Ovary (tissue), 10 donors: Measurements from ENCODE around the gene AQP7. TPM values are rescaled to one million over a fixed set of nuclear protein-coding genes. Genes with fewer than 3 reads are reported as not detected.
"Not testable (repeated sequence)": the region's sequence is repeated elsewhere in the genome, so short reads cannot be mapped to it uniquely, and the experiment has no call there.

ENCODE experiments used
- DNase-seq, 5 donors: peaks; one replicate each; pipeline ENCODE4 v3.0.0-alpha.2; 2019 to 2020
- H3K27ac ChIP-seq, 2 donors: fragments of 200-600 bp; one replicate each; pipeline versions ENCODE4 v1.5.1 to v1.8.0; 2019 to 2022
- H3K27me3 ChIP-seq: fragments of 200-600 bp; one replicate; pipeline ENCODE4 v1.8.0; 2022
- H3K36me3 ChIP-seq: fragments of 200-600 bp; sonication (generic); one replicate; pipeline ENCODE4 v1.5.1; 2019
- H3K4me1 ChIP-seq: one replicate; pipeline ENCODE4 v1.8.1; 2013; ENCODE audit warnings: mild to moderate bottlenecking, moderate library complexity; ENCODE audit not compliant: insufficient read depth
- H3K4me3 ChIP-seq: fragments of 200-600 bp; sonication (generic); one replicate; pipeline ENCODE4 v1.5.1; 2017
- H3K9me3 ChIP-seq, 2 donors: fragments of 200-600 bp in 1 of 2; sonication (generic) in 1 of 2; one replicate each; pipeline versions ENCODE4 v1.5.1 to v1.8.1; 2013 to 2019; ENCODE audit warnings: mild to moderate bottlenecking in 1 of 2, moderate library complexity in 1 of 2
- EP300 ChIP-seq: sonication (generic); formaldehyde crosslinking; IDR thresholded peaks from one replicate; pipeline ENCODE4 v1.6.1; 2017; ENCODE audit warnings: antibody characterized with exemption
- POLR2A ChIP-seq: fragments of 450-650 bp; IDR thresholded peaks from one replicate; pipeline ENCODE4 v1.6.1; 2017; ENCODE audit warnings: antibody characterized with exemption, mild to moderate bottlenecking, moderate library complexity
- WGBS, 3 donors: extraction: QIAGEN DNeasy Blood & Tissue Kit in 1 of 3; methylation state at CpG; one replicate each; pipeline versions ENCODE4 v1.1.5 to v1.1.7; 2013 to 2017; 5-methylcytosine and 5-hydroxymethylcytosine counted together
- intact Hi-C, 4 donors: fragments of 100-400 bp; cut with DNase I; formaldehyde crosslinking; loops; one replicate each; pipeline versions ENCODE4 v1.11.0 to v1.15.1; 2022 to 2023
- long read RNA-seq, 3 donors: library from polyadenylated mRNA in 2 of 3; unstranded in 2 of 3; transcript quantifications; one replicate each; pipeline ENCODE4 v2.0.0 and lab custom pipeline, GENCODE V29; 2021 to 2026
- polyA plus RNA-seq, 2 donors: library from polyadenylated mRNA; stranded (reverse); fragments of 200-250 nt in 1 of 2; fragments of 350-450 nt in 1 of 2; fragmentation: Illumina TruSeq in 1 of 2; extraction: RNeasy Lipid Tissue Mini Kit (QIAGEN cat#74804) in 1 of 2; gene quantifications; one replicate each; pipeline ENCODE4 v1.2.3, GENCODE V29; 2013 to 2014
- total RNA-seq, 7 donors: library from RNA; depleted of rRNA in 2 of 7; stranded (reverse); fragments of >200 nt in 2 of 7; fragmentation: NEBNext Ultra II Directional in 3 of 7; extraction: Animal tissue kit (Norgen Biotek cat#: 25700) in 3 of 7; gene quantifications; one replicate each; pipeline versions ENCODE4 v1.1.0 to v1.2.4, GENCODE V29; 2016 to 2023
- TF ChIP-seq, protein P1 (sequence below), 3 donors: fragments of 450-650 bp in 2 of 3; fragments of 200-600 bp in 1 of 3; IDR thresholded peaks; one replicate each; pipeline versions ENCODE4 v1.5.1 to v1.8.0; 2016 to 2022; ENCODE audit warnings: antibody characterized with exemption in 3 of 3, mild to moderate bottlenecking in 1 of 3
- donor health status: DM: no; HTN: no; CAD: no; lungs with moderate emphysema.
- donor health status: DM: no; HTN: no; CAD: no.
- donor health status: Bipolar disorder and iron deficiency.
- donor health status: DM: yes; HTN: yes; CAD: no.
- donor health status: DM: no; HTN: no; CAD: no.
- donor health status: DM: yes; HTN: yes; CAD: no.

The AQP7 gene
- 1 to 10 TPM; 1.1 to 3.8 (median 2.2) TPM for total RNA-seq
- 1 to 10 TPM; 2.0 to 3.2 TPM for polyA plus RNA-seq
- long read RNA-seq, donor 1, partial matches to known transcripts: 0 of 5 reads
- long read RNA-seq, donor 1, other reads (novel, unspliced or antisense): 2 of 5 reads
- long read RNA-seq, donor 2: 0 reads
- long read RNA-seq, donor 3, partial matches to known transcripts: 1 of 3 reads
- long read RNA-seq, donor 3, other reads (novel, unspliced or antisense): 1 of 3 reads

DNA sequence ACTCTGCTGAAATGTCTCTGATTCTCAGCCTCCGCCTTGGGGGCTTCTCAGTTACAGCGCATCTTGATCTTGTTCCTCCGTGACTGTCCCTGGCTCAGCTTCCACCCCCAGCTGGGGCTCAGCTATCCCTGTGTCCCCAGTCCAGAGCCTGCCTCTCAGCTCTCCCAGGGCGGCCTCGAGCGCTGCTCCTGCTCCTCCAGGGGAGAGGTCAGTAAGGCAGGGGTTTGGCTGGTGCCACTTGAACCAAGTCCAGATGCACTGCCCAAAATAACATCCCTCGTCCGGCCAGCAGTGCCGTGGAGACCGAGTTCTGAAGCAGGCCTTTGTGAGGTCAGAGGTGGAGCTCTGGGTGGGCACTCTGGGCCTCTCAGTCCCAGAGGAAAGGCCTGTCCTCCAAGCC is at the start of gene AQP7:
AQP7 (minus strand) TSS at position 198 of the 400 bp plus-strand sequence. CDS start 1,306 bp downstream, outside the sequence.
- H3K4me1 ChIP-seq, H3K36me3 ChIP-seq, H3K9me3 ChIP-seq, DNase-seq, H3K4me3 ChIP-seq, intact Hi-C loops, H3K27me3 ChIP-seq: not testable (repeated sequence)
- WGBS, 3 donors: 36 to 53% (median 51%) methylated on average over 10 of the region's 10 CpGs
- H3K27ac ChIP-seq: peak within 1 kb of the TSS in 1 of 2 donors; percentile 21

- WGBS, 3 donors: 90 to 92% (median 91%) methylated on average over 4 of the region's 4 CpGs
- no peaks in the 10 kb centered on the region for H3K27me3 ChIP-seq
- no peaks in the 10 kb centered on the region for H3K9me3 ChIP-seq
- H3K27ac ChIP-seq: no peak overlapping the region
- TF ChIP-seq, protein P1, sequence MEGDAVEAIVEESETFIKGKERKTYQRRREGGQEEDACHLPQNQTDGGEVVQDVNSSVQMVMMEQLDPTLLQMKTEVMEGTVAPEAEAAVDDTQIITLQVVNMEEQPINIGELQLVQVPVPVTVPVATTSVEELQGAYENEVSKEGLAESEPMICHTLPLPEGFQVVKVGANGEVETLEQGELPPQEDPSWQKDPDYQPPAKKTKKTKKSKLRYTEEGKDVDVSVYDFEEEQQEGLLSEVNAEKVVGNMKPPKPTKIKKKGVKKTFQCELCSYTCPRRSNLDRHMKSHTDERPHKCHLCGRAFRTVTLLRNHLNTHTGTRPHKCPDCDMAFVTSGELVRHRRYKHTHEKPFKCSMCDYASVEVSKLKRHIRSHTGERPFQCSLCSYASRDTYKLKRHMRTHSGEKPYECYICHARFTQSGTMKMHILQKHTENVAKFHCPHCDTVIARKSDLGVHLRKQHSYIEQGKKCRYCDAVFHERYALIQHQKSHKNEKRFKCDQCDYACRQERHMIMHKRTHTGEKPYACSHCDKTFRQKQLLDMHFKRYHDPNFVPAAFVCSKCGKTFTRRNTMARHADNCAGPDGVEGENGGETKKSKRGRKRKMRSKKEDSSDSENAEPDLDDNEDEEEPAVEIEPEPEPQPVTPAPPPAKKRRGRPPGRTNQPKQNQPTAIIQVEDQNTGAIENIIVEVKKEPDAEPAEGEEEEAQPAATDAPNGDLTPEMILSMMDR (IDR thresholded peaks at IDR 0.05): no peak
- TF ChIP-seq EP300 (no peak), POLR2A (no peak)
- H3K36me3 ChIP-seq: no peaks in the 10 kb centered on the region
- intact Hi-C loops: no loop called here
- H3K4me1 ChIP-seq: peaks cover 6% of the 10 kb centered on the region
- no peak for DNase-seq
- H3K4me3 ChIP-seq: no peak overlapping the region
Observed at GRCh38 chr9:33450621-33451146, 48.3 kb upstream of the AQP7 start.

DNA sequence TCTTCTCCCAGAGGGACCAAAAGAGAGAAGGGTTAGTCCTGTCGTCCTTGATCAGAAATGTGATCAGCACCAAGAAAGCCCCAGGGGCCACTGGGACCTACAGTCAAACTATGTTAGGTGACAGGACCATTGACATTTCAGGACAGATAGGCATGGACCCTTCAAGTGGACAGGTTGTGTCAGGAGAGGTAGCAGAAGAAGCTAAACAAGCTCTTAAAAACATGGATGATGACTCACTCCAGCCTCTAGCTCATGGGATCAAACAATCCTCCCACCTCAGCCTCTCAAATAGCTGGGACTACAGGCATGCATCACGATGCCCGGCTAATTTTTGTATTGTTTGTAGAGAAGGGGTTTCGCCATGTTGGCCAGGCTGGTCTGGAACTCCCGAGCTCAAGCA is 47.3 kb upstream of the AQP7 start:
- no peak for DNase-seq
- TF ChIP-seq, protein P1 (IDR thresholded peaks at IDR 0.05): no peak
- TF ChIP-seq EP300: no peak
- TF ChIP-seq POLR2A: no peak
- Histone ChIP-seq H3K27ac (no peak overlapping the region), H3K27me3 (no peaks in the 10 kb centered on the region), H3K36me3 (no peaks in the 10 kb centered on the region), H3K4me1 (peaks cover 6% of the 10 kb centered on the region), H3K4me3 (no peak overlapping the region), H3K9me3 (no peaks in the 10 kb centered on the region)
- 81 to 88% (median 87%) methylated on average over 5 of the region's 5 CpGs for WGBS, 3 donors
- intact Hi-C loops: no loop called here

GRCh38 chr9:33447799-33448553 is 45.6 kb upstream of the AQP7 start:
- intact Hi-C loops: no loop called here
- Histone ChIP-seq H3K27me3 (no peaks in the 10 kb centered on the region), H3K4me3 (peak overlapping the region; percentile 48), H3K27ac (no peak overlapping the region), H3K36me3 (no peaks in the 10 kb centered on the region), H3K9me3 (no peaks in the 10 kb centered on the region), H3K4me1 (peaks cover 8% of the 10 kb centered on the region)
- DNase-seq: no peak
- 29 to 39% (median 37%) methylated on average over 20 of the region's 20 CpGs for WGBS, 3 donors
- TF ChIP-seq, protein P1 (IDR thresholded peaks at IDR 0.05): no peak
- TF ChIP-seq POLR2A (no peak), EP300 (no peak)
